ENCODE results near the gene GRIN2D.
"Not testable (repeated sequence)": the region's sequence is repeated elsewhere in the genome, so short reads cannot be mapped to it uniquely, and the experiment has no call there.

Gene GRIN2D

GRCh38 chr19:48371771-48372170, 21.7 kb upstream of the GRIN2D start:
- not testable (repeated sequence) for DNase-seq (ENCODE audit: low read depth)

- no peak for DNase-seq (ENCODE audit: low read depth)
Observed at GRCh38 chr19:48372904-48373303, 20.6 kb upstream of the GRIN2D start.

- DNase-seq (ENCODE audit: low read depth) = no peak
Observed at GRCh38 chr19:48373567-48373966, 19.9 kb upstream of the GRIN2D start.

GRCh38 chr19:48378194-48378570, 15.3 kb upstream of the GRIN2D start:
- DNase-seq (ENCODE audit: low read depth) = no peak

GRCh38 chr19:48379058-48379457, 14.4 kb upstream of the GRIN2D start:
- DNase-seq (ENCODE audit: low read depth) = no peak

GRCh38 chr19:48381178-48381950, 12.1 kb upstream of the GRIN2D start:
- DNase-seq (ENCODE audit: low read depth) = no peak

- DNase-seq (ENCODE audit: low read depth) = no peak
Observed at GRCh38 chr19:48382286-48382685, 11.2 kb upstream of the GRIN2D start.

- DNase-seq (ENCODE audit: low read depth) = no peak
Observed at GRCh38 chr19:48385461-48386087, 7.9 kb upstream of the GRIN2D start.

GRCh38 chr19:48386981-48387380, 6.5 kb upstream of the GRIN2D start:
- DNase-seq (ENCODE audit: low read depth) = no peak

- DNase-seq (ENCODE audit: low read depth) = peak; percentile 47
Observed at GRCh38 chr19:48390188-48391099, 3.0 kb upstream of the GRIN2D start.

GRCh38 chr19:48391100-48392005, 2.1 kb upstream of the GRIN2D start, which contains the start of gene KDELR1:
TSS of gene KDELR1 (minus strand) at chr19:48391551. CDS start at chr19:48391358, 193 bp downstream.
- peak; percentile 52 for DNase-seq (ENCODE audit: low read depth)

GRCh38 chr19:48392006-48392344, 1.5 kb upstream of the GRIN2D start:
- not testable (repeated sequence) for DNase-seq (ENCODE audit: low read depth)

GRCh38 chr19:48392860-48393558, 459 bp upstream of the GRIN2D start:
- no peak for DNase-seq (ENCODE audit: low read depth)

GRCh38 chr19:48394331-48395169, 1.1 kb downstream of the GRIN2D start:
- DNase-seq (ENCODE audit: low read depth) = no peak

- no peak for DNase-seq (ENCODE audit: low read depth)
Observed at GRCh38 chr19:48395170-48395455, 1.6 kb downstream of the GRIN2D start.

- DNase-seq (ENCODE audit: low read depth) = no peak
Observed at GRCh38 chr19:48395499-48395898, 2.0 kb downstream of the GRIN2D start.

GRCh38 chr19:48396016-48396823, 2.8 kb downstream of the GRIN2D start:
- DNase-seq (ENCODE audit: low read depth) = no peak

GRCh38 chr19:48396824-48397176, 3.3 kb downstream of the GRIN2D start:
- no peak for DNase-seq (ENCODE audit: low read depth)

GRCh38 chr19:48397263-48398101, 4.0 kb downstream of the GRIN2D start:
- DNase-seq (ENCODE audit: low read depth) = no peak
